ENCODE data around the gene CPED1.

The CPED1 gene

DNA sequence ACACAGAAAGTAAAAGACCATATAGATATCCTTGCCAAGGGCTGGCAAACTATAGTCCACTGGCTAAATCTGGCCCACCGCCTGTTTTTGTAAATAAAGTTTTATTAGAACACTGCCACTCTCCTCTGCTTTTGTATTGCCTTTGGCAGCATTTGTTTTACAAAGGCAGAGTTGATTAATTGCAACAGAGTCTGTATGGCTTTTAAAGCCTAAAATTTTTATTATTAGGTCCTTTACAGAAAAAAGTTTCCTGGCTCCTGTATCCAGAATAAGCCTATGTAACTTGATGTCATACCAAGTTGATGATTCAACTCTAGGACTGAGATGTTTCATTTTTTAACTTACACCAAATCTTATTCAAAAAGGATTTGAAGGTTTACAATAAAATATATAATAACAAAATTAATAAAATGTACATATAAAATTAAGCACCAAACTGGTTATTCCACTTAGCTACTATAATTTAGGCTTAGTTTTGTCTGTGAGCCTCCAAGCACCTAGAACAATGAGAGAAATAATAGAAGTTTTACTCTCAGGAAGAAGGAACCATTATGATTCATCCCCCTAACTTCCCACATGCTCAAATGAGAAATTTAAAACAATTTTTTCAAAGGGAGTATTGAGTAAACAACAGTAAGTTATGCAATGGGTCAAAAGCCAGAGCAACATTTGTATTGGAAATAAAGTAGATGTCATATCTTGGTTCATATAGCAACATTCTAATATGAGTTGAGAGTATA, 31.9 kb downstream of the CPED1 start:
- DNase-seq (ENCODE audit: low spot score) (no peak), ATAC-seq (ENCODE audit: low read depth) (peak; percentile 84)
- TF ChIP-seq, protein P1, sequence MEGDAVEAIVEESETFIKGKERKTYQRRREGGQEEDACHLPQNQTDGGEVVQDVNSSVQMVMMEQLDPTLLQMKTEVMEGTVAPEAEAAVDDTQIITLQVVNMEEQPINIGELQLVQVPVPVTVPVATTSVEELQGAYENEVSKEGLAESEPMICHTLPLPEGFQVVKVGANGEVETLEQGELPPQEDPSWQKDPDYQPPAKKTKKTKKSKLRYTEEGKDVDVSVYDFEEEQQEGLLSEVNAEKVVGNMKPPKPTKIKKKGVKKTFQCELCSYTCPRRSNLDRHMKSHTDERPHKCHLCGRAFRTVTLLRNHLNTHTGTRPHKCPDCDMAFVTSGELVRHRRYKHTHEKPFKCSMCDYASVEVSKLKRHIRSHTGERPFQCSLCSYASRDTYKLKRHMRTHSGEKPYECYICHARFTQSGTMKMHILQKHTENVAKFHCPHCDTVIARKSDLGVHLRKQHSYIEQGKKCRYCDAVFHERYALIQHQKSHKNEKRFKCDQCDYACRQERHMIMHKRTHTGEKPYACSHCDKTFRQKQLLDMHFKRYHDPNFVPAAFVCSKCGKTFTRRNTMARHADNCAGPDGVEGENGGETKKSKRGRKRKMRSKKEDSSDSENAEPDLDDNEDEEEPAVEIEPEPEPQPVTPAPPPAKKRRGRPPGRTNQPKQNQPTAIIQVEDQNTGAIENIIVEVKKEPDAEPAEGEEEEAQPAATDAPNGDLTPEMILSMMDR (IDR thresholded peaks at IDR 0.05; ENCODE audit: poor library complexity, severe bottlenecking) = no peak
- no peaks in the 10 kb centered on the region for H3K9me3 ChIP-seq (ENCODE audit: severe bottlenecking)
- H3K27ac ChIP-seq (ENCODE audit: poor library complexity, severe bottlenecking) = peak overlapping the region; percentile 49
- no peaks in the 10 kb centered on the region for H3K27me3 ChIP-seq (ENCODE audit: insufficient read depth, poor library complexity, severe bottlenecking)
- H3K4me1 ChIP-seq (ENCODE audit: insufficient read depth, poor library complexity, severe bottlenecking) = peaks cover 21% of the 10 kb centered on the region
- H3K4me3 ChIP-seq (ENCODE audit: severe bottlenecking) = no peak overlapping the region
- no peaks in the 10 kb centered on the region for H3K36me3 ChIP-seq (ENCODE audit: low read depth)

GRCh38 chr7:121020989-121021969, 32.8 kb downstream of the CPED1 start:
- Histone ChIP-seq H3K27ac (ENCODE audit: poor library complexity, severe bottlenecking) (peak overlapping the region; percentile 49), H3K4me3 (ENCODE audit: severe bottlenecking) (no peak overlapping the region), H3K36me3 (ENCODE audit: low read depth) (no peaks in the 10 kb centered on the region), H3K27me3 (ENCODE audit: insufficient read depth, poor library complexity, severe bottlenecking) (no peaks in the 10 kb centered on the region), H3K4me1 (ENCODE audit: insufficient read depth, poor library complexity, severe bottlenecking) (peaks cover 21% of the 10 kb centered on the region), H3K9me3 (ENCODE audit: severe bottlenecking) (no peaks in the 10 kb centered on the region)
- TF ChIP-seq, protein P1 (IDR thresholded peaks at IDR 0.05; ENCODE audit: poor library complexity, severe bottlenecking) = no peak
- DNase-seq (ENCODE audit: low spot score) = no peak
- no peak for ATAC-seq (ENCODE audit: low read depth)

- no peak for DNase-seq (ENCODE audit: low spot score)
- Histone ChIP-seq H3K36me3 (ENCODE audit: low read depth) (no peaks in the 10 kb centered on the region), H3K4me3 (ENCODE audit: severe bottlenecking) (no peak overlapping the region), H3K27me3 (ENCODE audit: insufficient read depth, poor library complexity, severe bottlenecking) (no peaks in the 10 kb centered on the region), H3K4me1 (ENCODE audit: insufficient read depth, poor library complexity, severe bottlenecking) (peaks cover 21% of the 10 kb centered on the region), H3K9me3 (ENCODE audit: severe bottlenecking) (no peaks in the 10 kb centered on the region), H3K27ac (ENCODE audit: poor library complexity, severe bottlenecking) (no peak overlapping the region)
- ATAC-seq (ENCODE audit: low read depth) = no peak
- TF ChIP-seq, protein P1 (IDR thresholded peaks at IDR 0.05; ENCODE audit: poor library complexity, severe bottlenecking) = no peak
Observed at GRCh38 chr7:121023194-121023593, 34.7 kb downstream of the CPED1 start.

DNA sequence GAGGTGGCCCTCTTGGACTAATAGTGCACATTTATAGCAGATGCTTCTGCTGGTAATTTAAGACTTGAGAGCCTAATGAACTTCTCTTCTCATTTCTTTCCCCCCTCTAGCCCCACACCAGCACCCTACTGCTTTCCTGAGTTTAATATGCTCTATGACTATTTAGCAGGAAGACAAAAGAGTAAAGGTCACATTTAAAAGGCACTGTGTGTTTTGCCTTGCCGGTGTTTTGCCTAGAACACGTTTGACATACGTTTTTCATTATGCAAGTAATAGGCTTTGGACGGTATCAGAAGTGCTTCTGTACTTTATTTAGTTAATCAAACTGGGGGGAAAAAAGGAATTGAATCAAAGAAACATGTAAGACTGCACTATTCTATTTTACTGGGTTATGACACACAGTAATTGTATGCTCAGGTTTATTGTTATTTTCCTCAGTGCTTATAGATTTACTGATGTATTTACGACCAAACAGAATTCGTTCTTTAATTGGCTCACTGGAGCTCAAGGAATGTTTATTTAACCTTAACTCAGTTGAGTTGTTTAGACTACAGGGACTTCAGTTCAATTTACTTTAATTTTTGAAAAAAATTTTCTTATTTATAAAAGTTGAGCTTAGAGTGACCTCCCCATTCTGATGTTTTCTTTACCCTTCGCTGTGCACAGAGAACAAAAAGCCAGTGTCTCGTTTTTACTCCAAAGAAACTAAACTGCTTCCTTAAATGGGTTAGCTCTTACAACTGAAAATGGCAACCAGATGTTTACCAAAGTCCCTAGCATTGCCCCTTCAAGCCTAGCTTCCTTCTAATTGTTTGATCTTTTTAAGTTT, 35.4 kb downstream of the CPED1 start:
- H3K27me3 ChIP-seq (ENCODE audit: insufficient read depth, poor library complexity, severe bottlenecking) = no peaks in the 10 kb centered on the region
- no peaks in the 10 kb centered on the region for H3K9me3 ChIP-seq (ENCODE audit: severe bottlenecking)
- DNase-seq (ENCODE audit: low spot score) (no peak), ATAC-seq (ENCODE audit: low read depth) (no peak)
- H3K36me3 ChIP-seq (ENCODE audit: low read depth) = no peaks in the 10 kb centered on the region
- TF ChIP-seq, protein P1 (IDR thresholded peaks at IDR 0.05; ENCODE audit: poor library complexity, severe bottlenecking) = no peak
- peaks cover 21% of the 10 kb centered on the region for H3K4me1 ChIP-seq (ENCODE audit: insufficient read depth, poor library complexity, severe bottlenecking)
- no peak overlapping the region for H3K4me3 ChIP-seq (ENCODE audit: severe bottlenecking)
- no peak overlapping the region for H3K27ac ChIP-seq (ENCODE audit: poor library complexity, severe bottlenecking)

All from RWPE2 (cell line).